Suppressor macrophage treated with lipopolysaccharide for 1 hour (primary cell): ENCODE measurements around the gene DPYSL4.

Experiments used
- DNase-seq, 3 donors: peaks; one replicate each; pipeline ENCODE4 v3.0.0-alpha.2; 2020 to 2022

Gene DPYSL4

GRCh38 chr10:132186488-132187429 is at the start of gene DPYSL4:
Gene DPYSL4 (plus strand): TSS chr10:132186948. CDS start chr10:132187064, 116 bp downstream.
- peak in 2 of 3 donors; percentile 56 to 69 for DNase-seq

- DNase-seq: no peak
These were observed 49.4 kb upstream of the DPYSL4 start for GRCh38 chr10:132137111-132138072.

DNA sequence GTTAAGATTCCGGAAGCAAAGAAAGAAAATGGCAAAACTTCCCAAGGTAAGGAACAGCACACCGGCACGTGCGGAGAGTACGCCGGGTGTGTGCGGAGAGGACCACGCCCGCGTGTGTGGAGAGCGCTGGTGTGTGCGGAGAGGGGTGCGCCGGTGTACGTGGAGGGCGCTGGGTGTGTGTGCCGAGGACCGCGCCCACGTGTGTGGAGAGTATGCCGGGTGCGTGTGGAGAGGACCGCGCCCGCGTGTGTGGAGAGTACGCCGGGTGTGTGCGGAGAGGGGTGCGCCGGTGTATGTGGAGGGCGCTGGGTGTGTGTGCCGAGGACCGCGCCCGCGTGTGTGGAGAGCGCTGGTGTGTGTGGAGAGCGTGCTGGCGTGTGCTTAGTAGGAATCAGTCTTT is 48.6 kb upstream of the DPYSL4 start:
- DNase-seq: no peak

DNA sequence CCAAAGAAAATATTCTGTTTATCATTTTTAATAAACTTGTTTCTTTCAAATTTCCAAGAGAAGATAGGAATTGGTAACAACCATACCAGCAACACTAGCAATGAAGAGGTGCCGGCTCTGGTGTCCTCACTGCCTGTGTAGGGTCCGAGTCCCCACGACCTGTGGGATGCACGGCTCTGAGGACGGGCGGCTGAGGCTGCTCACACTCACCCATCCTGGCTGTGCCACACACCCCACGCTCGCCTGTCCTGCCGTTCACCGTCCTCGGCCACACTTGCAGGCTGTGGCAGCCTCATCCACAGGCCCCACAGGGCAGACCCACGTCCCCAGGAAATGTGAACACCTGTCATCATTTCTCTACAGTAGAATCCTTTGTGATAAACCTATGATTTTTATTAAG is 48.2 kb upstream of the DPYSL4 start:
- DNase-seq: no peak

- DNase-seq: no peak
These were observed 47.2 kb upstream of the DPYSL4 start for GRCh38 chr10:132139526-132139925.

DNA sequence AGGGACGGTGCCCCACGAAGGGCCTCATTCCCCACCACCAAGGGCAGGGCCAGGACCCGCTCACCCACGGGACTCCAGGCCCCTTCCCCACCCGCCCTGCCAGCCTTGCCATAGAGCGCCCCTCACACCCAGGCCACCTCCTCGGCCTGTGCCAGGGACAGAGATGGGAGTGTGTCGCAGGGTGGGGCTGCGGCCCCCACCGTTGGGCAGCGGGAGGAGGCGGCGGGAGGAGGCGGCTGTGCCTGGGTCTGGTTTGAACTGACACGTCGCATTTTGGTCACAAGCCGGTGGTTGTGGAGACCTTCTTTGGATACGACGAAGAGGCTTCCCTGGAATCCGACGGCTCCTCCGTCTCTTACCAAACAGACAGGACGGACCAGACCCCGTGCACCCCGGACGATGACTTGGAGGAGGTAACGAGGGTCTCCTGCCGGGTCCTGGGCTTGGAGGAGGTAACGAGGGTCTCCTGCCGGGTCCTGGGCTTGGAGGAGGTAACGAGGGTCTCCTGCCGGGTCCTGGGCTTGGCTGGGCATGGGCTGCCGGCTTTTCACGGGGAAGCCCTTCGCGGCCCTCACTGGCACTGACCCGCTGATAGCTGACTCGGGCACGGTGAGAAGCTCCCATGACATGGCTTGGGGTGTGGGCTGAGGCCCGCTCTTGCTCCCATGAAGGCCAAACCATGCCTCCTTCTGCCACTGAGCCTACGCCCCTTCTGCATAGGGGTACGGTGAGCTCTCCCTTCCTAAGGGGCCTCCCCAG is 46.4 kb upstream of the DPYSL4 start:
- no peak for DNase-seq

DNA sequence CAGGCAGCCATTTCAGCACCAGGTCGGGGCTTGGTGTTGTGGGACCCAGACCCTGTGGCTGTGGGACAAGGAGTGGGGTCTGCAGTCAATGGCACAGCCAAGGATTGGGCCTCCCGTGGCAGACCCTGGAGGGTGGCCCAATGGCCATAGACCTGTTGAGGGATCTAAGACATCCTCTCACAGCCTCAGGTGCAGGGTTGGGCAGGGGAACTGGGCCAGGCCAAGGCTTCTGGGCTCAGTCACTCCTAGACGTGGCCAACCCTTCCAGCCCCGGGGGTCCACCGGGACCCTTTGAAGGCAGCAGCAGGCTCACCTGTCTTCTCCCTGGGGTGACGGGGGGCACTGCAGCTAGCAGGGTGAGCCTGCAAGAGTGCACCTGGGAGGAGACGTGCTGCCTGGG is 45.7 kb upstream of the DPYSL4 start:
- no peak for DNase-seq

DNA sequence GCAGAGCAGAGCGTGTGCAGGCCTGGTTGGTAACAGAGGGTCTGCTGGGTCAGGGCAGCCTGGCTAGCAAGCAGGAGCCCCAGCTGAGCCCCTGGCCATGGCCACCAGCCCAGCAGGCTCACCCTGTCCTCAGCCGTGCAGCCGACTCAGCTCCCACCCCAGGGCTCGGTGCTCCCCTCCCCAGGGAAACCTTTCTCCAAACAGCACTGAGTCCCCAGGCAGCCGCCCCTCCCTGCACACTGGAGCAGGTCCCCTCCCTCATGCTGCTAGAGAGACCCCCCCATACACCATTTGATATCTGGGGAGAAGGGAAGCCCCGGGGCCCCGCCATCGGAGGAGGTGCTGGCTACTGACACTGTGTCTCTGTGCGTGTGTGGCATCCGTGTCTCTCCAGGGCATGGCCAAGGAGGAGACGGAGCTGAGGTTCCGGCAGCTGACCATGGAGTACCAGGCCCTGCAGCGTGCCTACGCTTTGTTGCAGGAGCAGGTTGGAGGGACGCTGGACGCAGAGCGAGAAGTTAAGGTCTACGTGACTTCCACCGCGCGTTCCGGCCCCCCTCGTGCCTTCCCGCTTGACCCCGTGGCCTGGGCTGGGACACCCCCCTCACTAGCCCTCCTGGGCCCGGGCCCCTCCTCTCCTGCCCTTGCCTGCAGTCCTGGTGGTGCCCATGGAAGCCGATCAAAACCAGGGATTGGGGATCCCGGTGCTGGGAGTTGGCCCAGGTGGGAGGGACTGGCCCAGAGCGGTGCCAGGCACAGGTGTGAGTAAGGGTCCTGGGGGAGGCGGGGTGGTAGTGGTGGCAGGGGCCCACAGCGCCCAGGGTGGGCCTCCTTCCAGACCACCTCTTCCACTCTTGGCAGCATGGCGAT is 45.0 kb upstream of the DPYSL4 start:
- DNase-seq: no peak

GRCh38 chr10:132142396-132143161 is 44.2 kb upstream of the DPYSL4 start:
- DNase-seq: peak; percentile 30 to 57 (median 31)

GRCh38 chr10:132143162-132143561 is 43.6 kb upstream of the DPYSL4 start:
- DNase-seq: no peak

DNA sequence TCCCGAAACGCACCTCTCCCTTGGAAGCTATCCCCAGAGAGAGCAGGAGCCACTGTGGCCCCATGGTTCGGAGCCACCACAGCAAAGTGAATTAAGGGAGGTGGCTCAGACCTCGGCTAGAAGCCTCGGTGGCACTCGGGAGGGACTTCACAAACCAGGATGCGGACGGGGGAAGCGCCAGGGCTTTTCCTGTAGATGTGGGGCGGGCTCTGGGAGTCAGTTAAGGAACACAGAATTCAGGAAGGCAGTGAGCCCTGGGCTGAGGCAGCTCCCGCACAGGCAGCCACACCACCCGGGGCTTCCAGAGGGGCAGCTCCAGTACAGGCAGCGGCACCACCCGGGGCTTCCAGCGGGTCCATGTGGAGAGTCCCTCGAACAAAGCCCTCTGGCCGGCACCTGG is 42.7 kb upstream of the DPYSL4 start:
- DNase-seq: no peak

- no peak for DNase-seq
These were observed 41.7 kb upstream of the DPYSL4 start for GRCh38 chr10:132145002-132145401.

DNA sequence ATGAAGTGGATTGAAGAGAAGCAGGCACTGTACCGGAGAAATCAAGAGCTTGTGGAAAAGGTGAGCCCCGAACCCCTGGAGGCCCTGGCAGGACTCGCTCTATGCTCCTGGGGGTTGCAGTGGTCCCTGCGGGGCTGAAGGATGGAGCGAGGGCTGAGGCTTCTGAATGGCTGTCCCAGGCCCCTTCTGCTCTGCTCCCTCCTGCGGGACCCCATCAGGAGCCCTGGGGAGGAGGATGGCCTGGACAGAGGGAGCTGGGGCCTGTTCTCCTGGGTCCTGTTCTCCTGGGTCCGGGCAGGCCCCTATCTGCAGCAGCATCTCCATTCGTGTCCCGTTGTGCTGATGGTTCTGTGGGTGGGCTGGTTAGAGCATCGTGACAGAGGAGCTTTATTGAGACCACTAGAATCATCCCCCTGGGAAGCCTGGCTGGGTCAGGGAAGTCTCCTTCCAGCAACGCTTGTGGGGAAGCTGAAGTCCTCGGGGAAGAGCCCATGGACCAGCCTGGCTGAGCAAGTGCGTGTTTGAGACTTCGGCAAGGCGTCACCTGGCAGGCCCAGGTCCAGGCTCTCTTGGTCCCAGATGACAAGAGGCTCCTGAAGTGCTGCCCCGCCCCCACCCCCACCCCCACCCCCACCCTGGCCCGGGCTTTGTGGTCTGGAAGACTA is 41.1 kb upstream of the DPYSL4 start:
- DNase-seq: no peak

GRCh38 chr10:132146271-132146671 is 40.5 kb upstream of the DPYSL4 start:
- DNase-seq: no peak

DNA sequence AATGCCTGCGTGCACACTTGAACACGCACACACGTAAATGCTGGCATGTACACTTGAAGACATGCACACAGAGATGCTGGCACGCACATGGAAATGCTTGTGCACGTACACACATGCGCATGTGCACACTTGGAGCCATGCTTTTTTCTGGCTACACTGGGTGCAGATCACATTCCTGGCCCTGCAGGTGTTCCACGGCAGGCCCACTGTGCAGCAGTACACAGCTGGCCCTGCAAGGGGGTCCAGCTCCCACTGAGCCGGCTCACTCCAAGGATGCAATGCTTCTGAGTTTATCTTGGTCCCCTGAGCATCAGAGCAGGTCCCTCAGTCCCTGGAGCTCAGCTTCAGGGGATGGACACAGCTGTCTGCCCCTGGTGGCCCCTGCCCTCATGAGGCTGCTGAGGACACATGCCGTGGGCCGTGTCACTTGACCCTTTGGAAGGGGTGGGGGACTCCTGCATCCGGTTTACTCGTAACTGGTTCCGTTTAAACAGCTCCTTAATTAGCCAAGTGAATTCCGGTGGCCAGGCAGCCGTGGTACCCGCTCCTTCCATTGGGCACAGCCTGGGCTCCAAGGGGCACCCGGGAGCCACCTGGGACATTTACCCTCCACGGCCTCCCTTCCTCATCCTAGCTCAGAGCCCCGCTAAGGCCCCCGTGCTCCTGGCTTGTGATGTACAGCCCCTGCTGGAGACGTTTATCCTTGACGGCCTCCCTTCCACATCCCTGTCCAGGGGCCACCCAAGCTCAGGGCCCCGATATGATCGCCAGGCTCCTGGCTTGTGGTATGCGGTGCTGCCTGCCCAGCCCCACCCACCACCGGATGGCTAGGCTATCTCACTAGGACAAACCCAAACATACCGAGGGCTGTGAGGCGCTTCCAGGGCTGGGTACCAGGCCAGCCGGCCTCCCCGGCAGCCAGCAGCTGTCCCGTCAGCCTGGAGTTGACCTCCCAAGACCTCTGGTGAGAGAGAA is 39.5 kb upstream of the DPYSL4 start:
- DNase-seq: no peak

- DNase-seq: no peak
These were observed 38.2 kb upstream of the DPYSL4 start for GRCh38 chr10:132148261-132149251.

- DNase-seq: no peak
These were observed 37.5 kb upstream of the DPYSL4 start for GRCh38 chr10:132149271-132149670.

DNA sequence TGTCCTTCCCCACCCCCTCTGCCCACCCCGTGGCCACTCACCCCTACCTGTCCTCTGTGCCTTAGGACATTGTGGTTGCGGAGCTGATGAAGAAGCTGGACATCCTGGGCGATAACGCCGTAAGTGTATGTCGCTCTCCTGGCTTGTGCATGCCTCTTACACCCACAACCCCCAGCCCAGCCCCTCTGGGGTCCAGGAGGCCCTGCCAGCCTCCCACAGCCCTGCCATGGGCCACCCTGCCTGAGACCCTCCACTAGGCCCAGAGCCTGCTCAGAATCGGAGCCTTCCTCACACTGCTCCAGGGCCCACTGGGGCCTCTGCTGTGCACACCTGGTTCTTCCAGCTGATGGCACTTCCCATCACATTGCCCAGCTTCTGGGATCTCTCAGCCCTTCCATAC is 36.8 kb upstream of the DPYSL4 start:
- DNase-seq: no peak
